CD4-positive, alpha-beta T cell (primary cell): Measurements from ENCODE around the gene MICAL3. TPM values are rescaled to one million over a fixed set of nuclear protein-coding genes. Genes with fewer than 3 reads are reported as not detected.

Source experiments
- ATAC-seq: fragments of 200-7000 bp; cut with Tn5 transposase; one replicate; pipeline ENCODE4 v1.10.0; 2022; ENCODE audit warnings: mild to moderate bottlenecking; ENCODE audit not compliant: poor library complexity
- CTCF ChIA-PET: fragments of 350-600 bp; sonication (Branson Sonifier 250); formaldehyde crosslinking; loops from one replicate; lab custom pipeline; 2021; ENCODE audit warnings: antibody characterized with exemption, inconsistent platforms; lab: Charles Lee
- POLR2A ChIA-PET: fragments of 350-600 bp; sonication (Branson Sonifier 250); formaldehyde crosslinking; loops from one replicate; lab custom pipeline; 2021; ENCODE audit warnings: antibody characterized with exemption, inconsistent platforms; lab: Charles Lee
- DNase-seq, 14 experiments: peaks; one replicate each; pipeline ENCODE4 v3.0.0-alpha.2; 2013 to 2020; ENCODE audit warnings: mixed read lengths in 2 of 14
- H3K27ac ChIP-seq, 2 donors: one replicate each; pipeline versions ENCODE4 v1.5.1 to v1.7.0; 2013; ENCODE audit warnings: low read length in 2 of 2, low read depth in 1 of 2, mild to moderate bottlenecking in 1 of 2
- H3K27me3 ChIP-seq, 2 experiments: 1 replicate in 1 of 2; 2 replicates in 1 of 2; pipeline versions ENCODE4 v1.6.1 to v1.7.0; 2013; ENCODE audit warnings: low read length in 2 of 2, control low read depth in 1 of 2, mild to moderate bottlenecking in 1 of 2, moderate library complexity in 1 of 2; ENCODE audit not compliant: insufficient read depth in 2 of 2, control insufficient read depth in 1 of 2
- H3K36me3 ChIP-seq: one replicate; pipeline ENCODE4 v1.6.1; 2013; ENCODE audit warnings: low read length, control low read depth; ENCODE audit not compliant: insufficient read depth
- H3K4me1 ChIP-seq: one replicate; pipeline ENCODE4 v1.6.1; 2013; ENCODE audit warnings: low read length, control low read depth; ENCODE audit not compliant: insufficient read depth
- H3K4me3 ChIP-seq: one replicate; pipeline ENCODE4 v1.5.1; 2013; ENCODE audit warnings: mild to moderate bottlenecking, low read length, moderate library complexity
- H3K9me3 ChIP-seq, 2 experiments: 1 replicate in 1 of 2; 2 replicates in 1 of 2; pipeline versions ENCODE4 v1.6.1 to v1.7.0; 2013; ENCODE audit warnings: low read length in 2 of 2, mild to moderate bottlenecking in 2 of 2, control low read depth in 1 of 2, moderate library complexity in 1 of 2; ENCODE audit not compliant: control insufficient read depth in 1 of 2, insufficient read depth in 1 of 2
- H3K27ac Mint-ChIP-seq: one replicate; pipeline ENCODE4 v1.8.0; 2020; ENCODE audit warnings: mixed read lengths
- H3K27me3 Mint-ChIP-seq: one replicate; pipeline ENCODE4 v1.8.0; 2021; ENCODE audit warnings: mixed read lengths
- H3K36me3 Mint-ChIP-seq: one replicate; pipeline ENCODE4 v1.8.0; 2021; ENCODE audit warnings: low read depth, mixed read lengths
- H3K4me1 Mint-ChIP-seq: one replicate; pipeline ENCODE4 v1.8.0; 2021; ENCODE audit warnings: low read depth, mixed read lengths
- H3K4me3 Mint-ChIP-seq: one replicate; pipeline ENCODE4 v1.8.0; 2020; ENCODE audit warnings: mild to moderate bottlenecking, mixed read lengths
- H3K9me3 Mint-ChIP-seq: one replicate; pipeline ENCODE4 v1.8.0; 2020; ENCODE audit warnings: mixed read lengths
- intact Hi-C, 2 experiments: fragments of 100-400 bp; cut with DNase I in 1 of 2; cut with micrococcal nuclease in 1 of 2; formaldehyde crosslinking; loops; one replicate each; pipeline versions ENCODE4 v1.15.1 to v1.9.0; 2023 to 2025; cut with DNase I, micrococcal nuclease
- total RNA-seq, 174 experiments: library from RNA in 2 of 174; stranded (reverse) in 2 of 174; gene quantifications; one replicate each; pipeline ENCODE4 v1.2.3 and lab custom pipeline; 2021 to 2026
- TF ChIP-seq, protein P1 (sequence below): fragments of 200-600 bp; IDR thresholded peaks from one replicate; pipeline ENCODE4 v1.8.0; 2022; ENCODE audit warnings: antibody characterized with exemption, mild to moderate bottlenecking

The MICAL3 gene
- total RNA-seq, 2 experiments from 2014 or later: 9.4 to 9.9 TPM

DNA sequence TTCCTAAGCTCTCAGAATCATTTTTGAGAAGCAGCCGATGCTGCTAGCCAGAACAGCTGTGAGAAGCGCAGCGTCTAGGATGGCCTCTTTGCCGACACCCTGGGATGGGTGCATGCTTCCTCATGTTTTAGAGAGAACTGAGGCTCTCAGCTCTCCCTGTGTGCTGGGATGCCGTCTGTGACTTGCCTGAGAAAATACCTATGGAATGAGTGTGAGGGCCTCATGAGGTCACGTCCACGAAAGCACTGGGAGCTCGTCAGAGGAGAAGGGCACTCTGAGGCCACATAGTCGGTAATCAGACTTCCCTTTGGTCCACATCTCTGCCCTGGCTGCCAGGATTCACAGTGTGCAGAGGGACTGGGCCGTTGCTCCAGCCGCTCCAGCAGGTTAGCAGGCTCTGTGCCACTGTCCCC is 54.7 kb downstream of the MICAL3 start:
- no peak for ATAC-seq
- no peaks in the 10 kb centered on the region for H3K4me1 ChIP-seq
- Mint-ChIP-seq H3K27me3 (no peaks in the 10 kb centered on the region), H3K4me1 (no peaks in the 10 kb centered on the region), H3K9me3 (no peaks in the 10 kb centered on the region), H3K4me3 (no peak overlapping the region), H3K27ac (no peak overlapping the region), H3K36me3 (no peaks in the 10 kb centered on the region)
- ChIA-PET POLR2A (no interaction called here), CTCF (no interaction called here)
- DNase-seq: no peak
- H3K27ac ChIP-seq: no peak overlapping the region
- H3K27me3 ChIP-seq: no peaks in the 10 kb centered on the region
- H3K36me3 ChIP-seq: peaks cover 9% of the 10 kb centered on the region
- H3K9me3 ChIP-seq: no peaks in the 10 kb centered on the region
- H3K4me3 ChIP-seq: no peak overlapping the region
- TF ChIP-seq, protein P1, sequence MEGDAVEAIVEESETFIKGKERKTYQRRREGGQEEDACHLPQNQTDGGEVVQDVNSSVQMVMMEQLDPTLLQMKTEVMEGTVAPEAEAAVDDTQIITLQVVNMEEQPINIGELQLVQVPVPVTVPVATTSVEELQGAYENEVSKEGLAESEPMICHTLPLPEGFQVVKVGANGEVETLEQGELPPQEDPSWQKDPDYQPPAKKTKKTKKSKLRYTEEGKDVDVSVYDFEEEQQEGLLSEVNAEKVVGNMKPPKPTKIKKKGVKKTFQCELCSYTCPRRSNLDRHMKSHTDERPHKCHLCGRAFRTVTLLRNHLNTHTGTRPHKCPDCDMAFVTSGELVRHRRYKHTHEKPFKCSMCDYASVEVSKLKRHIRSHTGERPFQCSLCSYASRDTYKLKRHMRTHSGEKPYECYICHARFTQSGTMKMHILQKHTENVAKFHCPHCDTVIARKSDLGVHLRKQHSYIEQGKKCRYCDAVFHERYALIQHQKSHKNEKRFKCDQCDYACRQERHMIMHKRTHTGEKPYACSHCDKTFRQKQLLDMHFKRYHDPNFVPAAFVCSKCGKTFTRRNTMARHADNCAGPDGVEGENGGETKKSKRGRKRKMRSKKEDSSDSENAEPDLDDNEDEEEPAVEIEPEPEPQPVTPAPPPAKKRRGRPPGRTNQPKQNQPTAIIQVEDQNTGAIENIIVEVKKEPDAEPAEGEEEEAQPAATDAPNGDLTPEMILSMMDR: no peak
- intact Hi-C loops: no loop called here

DNA sequence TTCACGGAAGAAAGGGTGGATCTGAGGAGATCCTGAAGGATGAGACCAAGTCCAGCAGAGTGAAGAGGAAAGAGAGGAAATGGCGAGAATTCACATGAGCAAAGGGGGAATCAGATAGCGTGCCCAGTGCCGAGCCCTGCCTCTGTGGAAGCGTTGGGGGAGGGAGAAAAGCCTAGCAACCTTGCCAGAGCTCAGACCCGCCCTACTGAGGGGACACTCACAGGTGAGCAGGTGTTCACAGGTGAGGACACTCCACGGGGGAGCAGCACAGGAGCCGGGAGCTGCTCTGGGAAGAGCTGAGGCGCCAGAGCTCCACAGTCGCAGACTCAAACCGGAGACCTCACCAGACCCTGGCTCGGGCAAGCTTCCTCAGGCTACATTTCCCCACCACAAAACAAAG is 56.2 kb downstream of the MICAL3 start:
- DNase-seq: no peak
- CTCF ChIA-PET: no interaction called here
- H3K4me1 Mint-ChIP-seq: no peaks in the 10 kb centered on the region

DNA sequence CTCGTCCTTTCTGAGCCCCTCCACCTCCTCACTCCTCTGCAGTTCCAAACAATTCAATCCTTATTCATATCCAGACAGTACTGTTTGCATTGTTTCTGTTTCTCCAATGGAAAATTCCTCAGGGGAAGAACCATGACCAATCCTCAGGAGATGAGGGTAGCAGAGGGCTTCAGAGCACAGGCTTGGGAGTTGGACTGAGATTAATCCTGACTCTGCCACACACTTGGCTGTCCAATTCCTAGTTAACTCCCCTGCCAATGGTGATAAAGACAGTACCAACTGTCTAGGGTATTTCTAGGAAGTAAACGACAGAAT is 58.0 kb downstream of the MICAL3 start:
- Histone ChIP-seq H3K36me3 (peaks cover 9% of the 10 kb centered on the region), H3K27ac (no peak overlapping the region), H3K4me1 (no peaks in the 10 kb centered on the region), H3K4me3 (no peak overlapping the region), H3K9me3 (no peaks in the 10 kb centered on the region), H3K27me3 (no peaks in the 10 kb centered on the region)
- H3K27me3 Mint-ChIP-seq: no peaks in the 10 kb centered on the region
- POLR2A ChIA-PET: no interaction called here
- H3K4me3 Mint-ChIP-seq: no peak overlapping the region
- no peak overlapping the region for H3K27ac Mint-ChIP-seq
- DNase-seq (no peak), ATAC-seq (no peak)
- CTCF ChIA-PET: no interaction called here
- H3K36me3 Mint-ChIP-seq: no peaks in the 10 kb centered on the region
- intact Hi-C loops: no loop called here
- no peaks in the 10 kb centered on the region for H3K9me3 Mint-ChIP-seq
- TF ChIP-seq, protein P1: no peak
- no peaks in the 10 kb centered on the region for H3K4me1 Mint-ChIP-seq

More for the DNA sequence above, 56.2 kb downstream of the MICAL3 start:
- no peaks in the 10 kb centered on the region for H3K4me1 ChIP-seq
- no peaks in the 10 kb centered on the region for H3K9me3 ChIP-seq
- intact Hi-C loops: no loop called here
- TF ChIP-seq, protein P1: no peak
- H3K27me3 ChIP-seq: no peaks in the 10 kb centered on the region
- ATAC-seq: no peak
- Mint-ChIP-seq H3K27me3 (no peaks in the 10 kb centered on the region), H3K9me3 (no peaks in the 10 kb centered on the region), H3K27ac (no peak overlapping the region), H3K36me3 (no peaks in the 10 kb centered on the region), H3K4me3 (no peak overlapping the region)
- H3K27ac ChIP-seq: no peak overlapping the region
- POLR2A ChIA-PET: no interaction called here
- H3K36me3 ChIP-seq: peaks cover 9% of the 10 kb centered on the region
- no peak overlapping the region for H3K4me3 ChIP-seq
